Ishikawa (cell line): ENCODE measurements around the gene RRP7A.
A peak's percentile ranks its signal among the peaks of the same experiment; 100 is the strongest.

Experiments
- CEBPB ChIP-seq: IDR thresholded peaks from 2 replicates; pipeline ENCODE4 v1.6.1; 2012
- CREB1 ChIP-seq: IDR thresholded peaks from 2 replicates; pipeline ENCODE4 v1.6.1; 2012; ENCODE audit warnings: low read depth
- EGR1 ChIP-seq: IDR thresholded peaks from 2 replicates; pipeline ENCODE4 v1.6.1; 2012
- EP300 ChIP-seq: IDR thresholded peaks from 2 replicates; pipeline ENCODE4 v1.6.1; 2012; ENCODE audit warnings: borderline replicate concordance
- FOXM1 ChIP-seq: IDR thresholded peaks from 2 replicates; pipeline ENCODE4 v1.6.1; 2012; ENCODE audit warnings: low read depth, borderline replicate concordance
- NFIC ChIP-seq: IDR thresholded peaks from 2 replicates; pipeline ENCODE4 v1.6.1; 2012
- RAD21 ChIP-seq: IDR thresholded peaks from 2 replicates; pipeline ENCODE4 v1.6.1; 2012; ENCODE audit warnings: low read depth
- TAF1 ChIP-seq: IDR thresholded peaks from 2 replicates; pipeline ENCODE4 v1.6.1; 2012; ENCODE audit warnings: low read depth, mild to moderate bottlenecking
- TCF12 ChIP-seq: IDR thresholded peaks from 2 replicates; pipeline ENCODE4 v1.6.1; 2012; ENCODE audit warnings: low read depth
- TEAD4 ChIP-seq: IDR thresholded peaks from 2 replicates; pipeline ENCODE4 v1.6.1; 2012
- YY1 ChIP-seq: IDR thresholded peaks from 2 replicates; pipeline ENCODE4 v1.6.1; 2012; ENCODE audit warnings: low read depth
- ZBTB7A ChIP-seq: IDR thresholded peaks from 2 replicates; pipeline ENCODE4 v1.6.1; 2012; ENCODE audit warnings: low read depth
- TF ChIP-seq, protein P1 (sequence below): IDR thresholded peaks from 2 replicates; pipeline ENCODE4 v1.6.1; 2012
- TF ChIP-seq, protein P2 (sequence below): IDR thresholded peaks from 2 replicates; pipeline ENCODE4 v1.6.1; 2012; ENCODE audit warnings: low read depth, mild to moderate bottlenecking
- TF ChIP-seq, protein P3 (sequence below): IDR thresholded peaks from 2 replicates; pipeline ENCODE4 v1.6.1; 2012

The RRP7A gene

DNA sequence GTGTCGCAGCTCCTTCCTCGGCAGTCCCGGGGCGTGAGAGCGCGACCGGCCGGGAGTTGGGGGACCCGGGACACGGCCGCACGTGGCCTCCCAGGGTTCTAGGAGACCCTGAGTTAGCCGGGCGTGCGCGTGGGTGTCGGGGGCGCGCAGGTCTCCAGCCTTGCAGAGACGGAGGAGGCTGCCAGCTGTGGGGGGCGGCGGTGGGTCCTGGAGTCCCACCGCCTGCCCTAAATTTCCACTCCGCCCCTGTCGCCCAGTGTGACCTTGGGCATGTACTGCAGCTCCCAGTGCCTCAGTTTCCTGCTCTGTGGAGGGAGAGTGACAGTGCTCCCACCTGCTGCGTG lies 18.8 kb downstream of the RRP7A start:
- no peak for TF ChIP-seq RAD21
- TF ChIP-seq, protein P1, sequence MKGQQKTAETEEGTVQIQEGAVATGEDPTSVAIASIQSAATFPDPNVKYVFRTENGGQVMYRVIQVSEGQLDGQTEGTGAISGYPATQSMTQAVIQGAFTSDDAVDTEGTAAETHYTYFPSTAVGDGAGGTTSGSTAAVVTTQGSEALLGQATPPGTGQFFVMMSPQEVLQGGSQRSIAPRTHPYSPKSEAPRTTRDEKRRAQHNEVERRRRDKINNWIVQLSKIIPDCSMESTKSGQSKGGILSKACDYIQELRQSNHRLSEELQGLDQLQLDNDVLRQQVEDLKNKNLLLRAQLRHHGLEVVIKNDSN: no peak
- no peak for TF ChIP-seq TEAD4
- no peak for TF ChIP-seq CEBPB
- no peak for TF ChIP-seq CREB1
- TF ChIP-seq EGR1: no peak
- no peak for TF ChIP-seq TAF1
- TF ChIP-seq EP300: no peak
- TF ChIP-seq YY1: no peak
- TF ChIP-seq, protein P2, sequence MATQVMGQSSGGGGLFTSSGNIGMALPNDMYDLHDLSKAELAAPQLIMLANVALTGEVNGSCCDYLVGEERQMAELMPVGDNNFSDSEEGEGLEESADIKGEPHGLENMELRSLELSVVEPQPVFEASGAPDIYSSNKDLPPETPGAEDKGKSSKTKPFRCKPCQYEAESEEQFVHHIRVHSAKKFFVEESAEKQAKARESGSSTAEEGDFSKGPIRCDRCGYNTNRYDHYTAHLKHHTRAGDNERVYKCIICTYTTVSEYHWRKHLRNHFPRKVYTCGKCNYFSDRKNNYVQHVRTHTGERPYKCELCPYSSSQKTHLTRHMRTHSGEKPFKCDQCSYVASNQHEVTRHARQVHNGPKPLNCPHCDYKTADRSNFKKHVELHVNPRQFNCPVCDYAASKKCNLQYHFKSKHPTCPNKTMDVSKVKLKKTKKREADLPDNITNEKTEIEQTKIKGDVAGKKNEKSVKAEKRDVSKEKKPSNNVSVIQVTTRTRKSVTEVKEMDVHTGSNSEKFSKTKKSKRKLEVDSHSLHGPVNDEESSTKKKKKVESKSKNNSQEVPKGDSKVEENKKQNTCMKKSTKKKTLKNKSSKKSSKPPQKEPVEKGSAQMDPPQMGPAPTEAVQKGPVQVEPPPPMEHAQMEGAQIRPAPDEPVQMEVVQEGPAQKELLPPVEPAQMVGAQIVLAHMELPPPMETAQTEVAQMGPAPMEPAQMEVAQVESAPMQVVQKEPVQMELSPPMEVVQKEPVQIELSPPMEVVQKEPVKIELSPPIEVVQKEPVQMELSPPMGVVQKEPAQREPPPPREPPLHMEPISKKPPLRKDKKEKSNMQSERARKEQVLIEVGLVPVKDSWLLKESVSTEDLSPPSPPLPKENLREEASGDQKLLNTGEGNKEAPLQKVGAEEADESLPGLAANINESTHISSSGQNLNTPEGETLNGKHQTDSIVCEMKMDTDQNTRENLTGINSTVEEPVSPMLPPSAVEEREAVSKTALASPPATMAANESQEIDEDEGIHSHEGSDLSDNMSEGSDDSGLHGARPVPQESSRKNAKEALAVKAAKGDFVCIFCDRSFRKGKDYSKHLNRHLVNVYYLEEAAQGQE: no peak
- no peak for TF ChIP-seq TCF12
- no peak for TF ChIP-seq NFIC
- TF ChIP-seq ZBTB7A: no peak
- TF ChIP-seq, protein P3, sequence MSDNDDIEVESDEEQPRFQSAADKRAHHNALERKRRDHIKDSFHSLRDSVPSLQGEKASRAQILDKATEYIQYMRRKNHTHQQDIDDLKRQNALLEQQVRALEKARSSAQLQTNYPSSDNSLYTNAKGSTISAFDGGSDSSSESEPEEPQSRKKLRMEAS: no peak
- TF ChIP-seq FOXM1: no peak

DNA sequence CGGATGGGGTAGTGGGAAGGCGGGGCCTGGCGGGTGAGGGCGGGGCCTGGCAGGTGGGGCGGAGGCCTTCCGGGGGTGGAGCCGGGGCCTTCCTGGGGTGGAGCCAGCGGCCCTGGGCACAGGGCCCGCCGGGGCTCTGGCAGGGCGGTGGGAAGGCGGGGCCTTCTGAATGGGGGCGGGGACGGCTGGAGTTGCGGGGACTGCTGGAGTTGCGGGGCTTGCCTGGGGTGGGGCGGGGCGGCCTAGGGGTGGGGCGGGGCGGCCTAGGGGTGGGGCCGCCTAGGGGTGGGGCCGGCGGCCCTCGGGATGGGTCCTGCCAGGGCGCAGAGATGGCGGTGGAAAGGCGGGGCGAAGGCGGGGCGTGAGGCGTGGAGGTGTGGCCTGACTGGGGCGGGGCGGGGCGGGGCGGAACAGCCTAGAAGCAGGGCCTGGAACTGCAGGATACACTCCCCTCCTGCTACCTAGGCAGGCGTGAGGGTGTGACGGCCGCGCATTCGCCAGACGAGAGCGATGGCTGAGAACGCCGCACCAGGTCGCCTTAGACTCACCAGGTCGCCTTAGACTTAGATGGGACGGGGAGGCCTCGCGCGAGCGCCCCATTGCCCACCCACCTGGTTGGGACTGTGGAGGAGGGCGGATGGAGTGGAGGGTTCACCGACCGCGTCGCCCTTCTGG lies 19.3 kb downstream of the RRP7A start:
- TF ChIP-seq YY1: 0 out of 2 replicates have a peak, but pooled peaks have one; percentile 43
- TF ChIP-seq CREB1: no peak
- no peak for TF ChIP-seq EGR1
- no peak for TF ChIP-seq TEAD4
- TF ChIP-seq, protein P1: no peak
- 0 out of 2 replicates have a peak, but pooled peaks have one; percentile 29 for TF ChIP-seq TAF1
- TF ChIP-seq, protein P2: no peak
- TF ChIP-seq, protein P3: peak; percentile 90
- TF ChIP-seq ZBTB7A: no peak
- TF ChIP-seq FOXM1: no peak
- TF ChIP-seq NFIC: no peak
- TF ChIP-seq TCF12: no peak

DNA sequence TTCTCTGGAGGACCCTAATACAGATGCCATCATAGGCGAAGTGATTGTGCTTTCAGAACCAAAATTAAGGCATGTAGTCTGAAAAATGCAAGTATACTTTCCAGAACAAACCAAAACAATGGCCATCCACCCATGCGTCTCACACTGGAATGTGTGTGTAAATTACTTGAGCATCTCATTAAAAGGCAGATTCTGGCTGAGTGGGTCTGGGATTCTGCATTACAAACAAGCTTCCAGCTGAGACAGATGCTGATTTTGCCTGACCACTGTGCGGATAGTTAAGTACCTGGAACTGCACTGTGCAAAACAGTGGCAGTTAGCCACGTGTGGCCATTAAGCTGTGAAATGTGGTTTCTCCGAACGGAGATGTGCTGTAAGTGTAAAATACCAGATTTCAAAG lies 26.2 kb downstream of the RRP7A start:
- TF ChIP-seq CREB1: no peak
- 0 out of 2 replicates have a peak, but pooled peaks have one; percentile 23 for TF ChIP-seq TEAD4
- TF ChIP-seq EP300: no peak
- TF ChIP-seq, protein P3: no peak
- TF ChIP-seq ZBTB7A: no peak
- TF ChIP-seq FOXM1: no peak
- no peak for TF ChIP-seq TAF1
- no peak for TF ChIP-seq YY1

DNA sequence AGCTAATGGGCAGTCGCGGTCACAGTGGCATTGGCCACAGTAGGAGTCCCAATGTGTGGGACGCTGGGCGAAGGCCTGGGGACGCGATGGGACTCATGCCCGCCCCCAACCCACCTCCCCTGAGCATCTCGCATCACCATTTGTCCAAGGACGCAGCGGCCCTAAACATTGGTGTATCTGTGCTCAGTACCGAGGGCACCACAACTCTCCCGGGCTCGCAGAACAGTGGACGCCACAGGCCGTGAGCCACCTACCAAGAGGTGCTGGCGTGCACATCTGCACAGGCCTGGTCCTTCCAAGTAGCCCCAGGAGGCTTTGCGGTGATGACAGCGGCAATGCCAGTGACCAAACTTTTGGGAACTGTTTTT lies 27.3 kb downstream of the RRP7A start:
- TF ChIP-seq EP300: no peak
- TF ChIP-seq, protein P2: no peak
- TF ChIP-seq ZBTB7A: no peak
- TF ChIP-seq, protein P1: no peak
- TF ChIP-seq FOXM1: no peak
- TF ChIP-seq CREB1: no peak
- no peak for TF ChIP-seq NFIC
- TF ChIP-seq EGR1: no peak
- no peak for TF ChIP-seq TEAD4
- TF ChIP-seq, protein P3: no peak
- TF ChIP-seq TCF12: no peak
- TF ChIP-seq TAF1: no peak
- no peak for TF ChIP-seq CEBPB
- no peak for TF ChIP-seq YY1
- no peak for TF ChIP-seq RAD21
